H1 (cell line): ENCODE results near the gene CXCL6. TPM values are rescaled to one million over a fixed set of nuclear protein-coding genes. Genes with fewer than 3 reads are reported as not detected.

Source experiments
- CEBPB ChIP-seq: IDR thresholded peaks from 2 replicates; pipeline ENCODE4 v1.6.1; 2012; ENCODE audit warnings: low read depth, low read length
- CHD7 ChIP-seq: fragments of 300-600 bp; sonication (generic); IDR thresholded peaks from 2 replicates; pipeline ENCODE4 v1.7.1; 2012; ENCODE audit warnings: low read length, moderate library complexity, mild to moderate bottlenecking, inconsistent platforms; ENCODE audit not compliant: insufficient replicate concordance
- SAP30 ChIP-seq: fragments of 300-600 bp; sonication (generic); IDR thresholded peaks from 2 replicates; pipeline ENCODE4 v1.7.1; 2012; ENCODE audit warnings: low read length, moderate library complexity, mild to moderate bottlenecking, inconsistent platforms; ENCODE audit not compliant: insufficient read depth, insufficient replicate concordance
- SIX5 ChIP-seq: IDR thresholded peaks from 2 replicates; pipeline ENCODE4 v1.6.1; 2011; ENCODE audit warnings: mild to moderate bottlenecking, low read depth, low read length
- SP4 ChIP-seq: IDR thresholded peaks from 2 replicates; pipeline ENCODE4 v1.6.1; 2012; ENCODE audit warnings: low read length, inconsistent platforms
- TBP ChIP-seq: IDR thresholded peaks from 2 replicates; pipeline ENCODE4 v1.6.1; 2011; ENCODE audit warnings: low read depth, low read length, improper control_type of control experiment
- polyA plus RNA-seq, 7 experiments: library from polyadenylated mRNA; depleted of rRNA in 3 of 7; stranded (reverse) in 5 of 7; unstranded in 2 of 7; fragments of >200 nt in 5 of 7; fragments of 200-250 nt in 2 of 7; gene quantifications; 1 replicate in 5 of 7; 2 replicates in 1 of 7; 4 replicates in 1 of 7; pipeline versions ENCODE4 v1.2.1 to v1.2.3, GENCODE V29; 2011 to 2013; ENCODE audit warnings: missing spikeins in 2 of 7, mixed read lengths in 2 of 7
- total RNA-seq: library from RNA; stranded (reverse); fragmentation: NEBNext Ultra II Directional; extraction: Animal tissue kit (Norgen Biotek cat#: 25700); gene quantifications from 2 replicates; pipeline ENCODE4 v1.2.1, GENCODE V29; 2021

The CXCL6 gene
- total and polyA plus RNA-seq, 2 of the 8 experiments (the other 6 are each of a cell fraction or from before 2014, with no cell fraction given) = 6.3 to 8.0 TPM

GRCh38 chr4:73865431-73866096 lies 29.1 kb downstream of the CXCL6 start (continued):
- TF ChIP-seq CEBPB (no peak), TBP (no peak), CHD7 (no peak), SP4 (no peak), SAP30 (no peak), SIX5 (no peak)
